WTC11 (cell line): ENCODE measurements around the gene CXCL14.

Experiments
- FOXK1 ChIP-seq: sonication (generic); formaldehyde crosslinking; IDR thresholded peaks from 2 replicates; pipeline ENCODE4 v1.8.0; 2022; ENCODE audit warnings: mild to moderate bottlenecking, moderate library complexity, missing genetic modification reagents
- GRHL2 ChIP-seq: fragments of 250-450 bp; sonication (Bioruptor Pico); IDR thresholded peaks from 2 replicates; pipeline ENCODE4 v1.8.0; 2022; ENCODE audit warnings: mild to moderate bottlenecking, moderate library complexity; ENCODE audit not compliant: insufficient replicate concordance, severe bottlenecking
- ZNF232 ChIP-seq: sonication (generic); formaldehyde crosslinking; IDR thresholded peaks from 2 replicates; pipeline ENCODE4 v1.8.0; 2022; ENCODE audit warnings: mild to moderate bottlenecking, missing genetic modification reagents
- TF ChIP-seq, protein P1 (sequence below): sonication (generic); formaldehyde crosslinking; conservative IDR thresholded peaks from 2 replicates; pipeline ENCODE4 v1.8.1; 2022; ENCODE audit warnings: mild to moderate bottlenecking, missing genetic modification reagents
- TF ChIP-seq, protein P2 (sequence below): fragments of 200-600 bp; IDR thresholded peaks from 2 replicates; pipeline ENCODE4 v1.8.0; 2022; ENCODE audit warnings: antibody characterized with exemption
- TF ChIP-seq, protein P3 (sequence below): sonication (generic); formaldehyde crosslinking; IDR thresholded peaks from 2 replicates; pipeline ENCODE4 v1.8.0; 2022; ENCODE audit warnings: mild to moderate bottlenecking, missing genetic modification reagents
- TF ChIP-seq, protein P4 (sequence below): sonication (generic); formaldehyde crosslinking; IDR thresholded peaks from 2 replicates; pipeline ENCODE4 v1.8.1; 2023; ENCODE audit warnings: mild to moderate bottlenecking, moderate library complexity, missing genetic modification reagents

DNA sequence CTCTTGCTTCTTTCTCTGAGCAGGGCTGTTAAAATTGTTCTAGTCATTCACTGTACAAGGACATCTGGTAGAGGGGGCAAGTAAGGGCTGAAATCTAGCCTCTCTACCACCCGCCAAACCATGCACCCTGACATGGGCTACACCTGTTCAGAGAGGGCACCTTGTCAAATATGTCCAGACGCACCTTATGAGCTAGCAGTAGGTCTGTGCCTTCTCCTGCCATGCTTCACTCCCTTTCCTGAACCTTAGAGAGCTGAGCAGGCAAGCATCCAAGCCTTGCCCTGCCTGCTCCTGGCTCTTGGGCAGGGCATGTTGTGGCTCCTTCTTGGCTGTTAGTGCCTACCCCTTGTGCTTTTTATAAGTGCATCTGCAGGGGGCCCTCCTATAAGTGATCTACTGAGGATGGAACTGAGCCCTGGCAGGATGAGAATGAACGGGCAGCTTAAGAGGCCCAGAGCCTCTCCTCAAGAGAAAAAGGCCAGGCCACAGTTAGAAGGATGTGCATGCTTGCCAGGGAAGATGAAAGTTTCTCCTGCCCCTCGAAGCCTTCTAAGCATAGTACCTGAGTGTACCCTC lies 39.3 kb downstream of the CXCL14 start:
- TF ChIP-seq, protein P1, sequence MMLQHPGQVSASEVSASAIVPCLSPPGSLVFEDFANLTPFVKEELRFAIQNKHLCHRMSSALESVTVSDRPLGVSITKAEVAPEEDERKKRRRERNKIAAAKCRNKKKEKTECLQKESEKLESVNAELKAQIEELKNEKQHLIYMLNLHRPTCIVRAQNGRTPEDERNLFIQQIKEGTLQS (CRISPR knock-in tag), result no peak
- TF ChIP-seq, protein P2, sequence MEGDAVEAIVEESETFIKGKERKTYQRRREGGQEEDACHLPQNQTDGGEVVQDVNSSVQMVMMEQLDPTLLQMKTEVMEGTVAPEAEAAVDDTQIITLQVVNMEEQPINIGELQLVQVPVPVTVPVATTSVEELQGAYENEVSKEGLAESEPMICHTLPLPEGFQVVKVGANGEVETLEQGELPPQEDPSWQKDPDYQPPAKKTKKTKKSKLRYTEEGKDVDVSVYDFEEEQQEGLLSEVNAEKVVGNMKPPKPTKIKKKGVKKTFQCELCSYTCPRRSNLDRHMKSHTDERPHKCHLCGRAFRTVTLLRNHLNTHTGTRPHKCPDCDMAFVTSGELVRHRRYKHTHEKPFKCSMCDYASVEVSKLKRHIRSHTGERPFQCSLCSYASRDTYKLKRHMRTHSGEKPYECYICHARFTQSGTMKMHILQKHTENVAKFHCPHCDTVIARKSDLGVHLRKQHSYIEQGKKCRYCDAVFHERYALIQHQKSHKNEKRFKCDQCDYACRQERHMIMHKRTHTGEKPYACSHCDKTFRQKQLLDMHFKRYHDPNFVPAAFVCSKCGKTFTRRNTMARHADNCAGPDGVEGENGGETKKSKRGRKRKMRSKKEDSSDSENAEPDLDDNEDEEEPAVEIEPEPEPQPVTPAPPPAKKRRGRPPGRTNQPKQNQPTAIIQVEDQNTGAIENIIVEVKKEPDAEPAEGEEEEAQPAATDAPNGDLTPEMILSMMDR, result no peak
- no peak for TF ChIP-seq GRHL2 (CRISPR knock-in tag)
- no peak for TF ChIP-seq FOXK1 (CRISPR knock-in tag)
- TF ChIP-seq, protein P3, sequence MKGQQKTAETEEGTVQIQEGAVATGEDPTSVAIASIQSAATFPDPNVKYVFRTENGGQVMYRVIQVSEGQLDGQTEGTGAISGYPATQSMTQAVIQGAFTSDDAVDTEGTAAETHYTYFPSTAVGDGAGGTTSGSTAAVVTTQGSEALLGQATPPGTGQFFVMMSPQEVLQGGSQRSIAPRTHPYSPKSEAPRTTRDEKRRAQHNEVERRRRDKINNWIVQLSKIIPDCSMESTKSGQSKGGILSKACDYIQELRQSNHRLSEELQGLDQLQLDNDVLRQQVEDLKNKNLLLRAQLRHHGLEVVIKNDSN, result no peak
- no peak for TF ChIP-seq ZNF232 (CRISPR knock-in tag)
- TF ChIP-seq, protein P4, sequence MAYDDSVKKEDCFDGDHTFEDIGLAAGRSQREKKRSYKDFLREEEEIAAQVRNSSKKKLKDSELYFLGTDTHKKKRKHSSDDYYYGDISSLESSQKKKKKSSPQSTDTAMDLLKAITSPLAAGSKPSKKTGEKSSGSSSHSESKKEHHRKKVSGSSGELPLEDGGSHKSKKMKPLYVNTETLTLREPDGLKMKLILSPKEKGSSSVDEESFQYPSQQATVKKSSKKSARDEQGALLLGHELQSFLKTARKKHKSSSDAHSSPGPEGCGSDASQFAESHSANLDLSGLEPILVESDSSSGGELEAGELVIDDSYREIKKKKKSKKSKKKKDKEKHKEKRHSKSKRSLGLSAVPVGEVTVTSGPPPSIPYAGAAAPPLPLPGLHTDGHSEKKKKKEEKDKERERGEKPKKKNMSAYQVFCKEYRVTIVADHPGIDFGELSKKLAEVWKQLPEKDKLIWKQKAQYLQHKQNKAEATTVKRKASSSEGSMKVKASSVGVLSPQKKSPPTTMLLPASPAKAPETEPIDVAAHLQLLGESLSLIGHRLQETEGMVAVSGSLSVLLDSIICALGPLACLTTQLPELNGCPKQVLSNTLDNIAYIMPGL (CRISPR knock-in tag), result no peak
